T-helper 1 cell treated with Interleukin-12 subunit alpha and Interleukin-12 subunit beta and Interleukin-4 antibody, amounts not matched to agents 30 ng/mL and 1 ng/mL, for 36 hours (primary cell): Measurements from ENCODE around the gene SYTL2. TPM values are rescaled to one million over a fixed set of nuclear protein-coding genes. Genes with fewer than 3 reads are reported as not detected.

ENCODE experiments used
- intact Hi-C: fragments of 100-400 bp; cut with micrococcal nuclease; formaldehyde crosslinking; loops from one replicate; pipeline ENCODE4 v1.15.1; 2024
- total RNA-seq: library from RNA; stranded (reverse); gene quantifications from 2 replicates; pipeline ENCODE4 v1.2.3, GENCODE V29; 2022

SYTL2 gene
- total RNA-seq, 1 donor from 2014 or later: 96.5 TPM

DNA sequence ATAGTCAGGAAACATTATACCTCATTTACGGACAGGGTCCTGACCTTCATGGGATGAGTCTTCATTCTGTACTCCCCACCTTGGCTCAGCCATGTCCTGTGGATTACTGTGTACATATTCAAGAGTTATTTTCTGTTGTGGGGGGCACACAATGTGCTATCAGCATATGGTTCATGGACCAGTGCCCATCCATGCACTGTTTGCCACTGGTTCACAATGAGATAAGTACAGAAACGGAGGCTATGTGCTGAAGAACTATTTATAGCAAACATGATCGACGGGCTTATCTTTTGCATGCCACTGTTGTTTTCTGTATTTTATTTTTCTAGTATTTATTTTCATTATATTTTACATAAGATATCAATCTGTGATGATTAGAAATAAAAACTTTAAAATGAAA lies 68.6 kb downstream of the SYTL2 start:
- intact Hi-C loops: no loop called here

DNA sequence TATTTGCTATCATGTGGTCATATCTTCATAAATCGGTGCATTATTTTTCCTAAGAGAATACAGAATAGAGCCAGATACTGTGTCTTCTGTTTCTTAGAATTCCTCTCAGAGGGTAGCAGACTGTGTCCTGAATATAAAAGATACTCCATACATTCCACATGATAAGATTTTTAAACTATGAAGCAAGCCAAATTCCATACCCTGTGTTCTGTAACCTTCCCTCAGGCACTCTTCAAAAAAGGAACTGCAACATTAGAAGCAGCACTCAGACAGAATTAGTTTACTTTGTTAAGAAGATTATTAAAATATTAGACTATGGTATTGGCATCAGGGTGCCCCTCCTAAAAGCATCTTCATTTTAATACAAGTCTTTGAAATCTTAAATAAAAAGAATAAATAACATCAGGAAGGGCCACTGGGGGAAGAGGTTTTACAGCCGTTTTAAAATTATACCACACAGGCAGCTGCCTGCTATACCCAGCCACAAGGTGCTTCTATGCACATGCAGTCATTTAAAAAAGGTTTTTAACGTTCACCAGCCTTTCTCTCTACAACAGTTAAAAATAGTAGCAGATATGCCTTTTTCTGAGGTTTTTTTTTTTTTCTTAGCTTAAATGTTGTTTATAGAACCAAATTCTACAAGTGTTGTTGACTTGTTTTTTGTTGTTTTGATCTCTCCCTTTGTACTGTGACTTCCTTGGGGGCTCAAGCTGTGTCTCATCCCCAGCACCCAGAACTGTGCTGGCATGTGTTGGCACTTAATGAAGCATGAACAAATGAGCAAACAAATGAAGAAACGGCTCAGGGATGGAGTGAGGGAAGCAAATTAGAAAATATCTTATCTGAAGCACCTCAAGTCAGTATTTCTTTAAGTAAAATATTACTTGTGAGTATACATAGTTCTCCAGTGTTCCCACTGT lies 70.2 kb downstream of the SYTL2 start:
- intact Hi-C loops: no loop called here

DNA sequence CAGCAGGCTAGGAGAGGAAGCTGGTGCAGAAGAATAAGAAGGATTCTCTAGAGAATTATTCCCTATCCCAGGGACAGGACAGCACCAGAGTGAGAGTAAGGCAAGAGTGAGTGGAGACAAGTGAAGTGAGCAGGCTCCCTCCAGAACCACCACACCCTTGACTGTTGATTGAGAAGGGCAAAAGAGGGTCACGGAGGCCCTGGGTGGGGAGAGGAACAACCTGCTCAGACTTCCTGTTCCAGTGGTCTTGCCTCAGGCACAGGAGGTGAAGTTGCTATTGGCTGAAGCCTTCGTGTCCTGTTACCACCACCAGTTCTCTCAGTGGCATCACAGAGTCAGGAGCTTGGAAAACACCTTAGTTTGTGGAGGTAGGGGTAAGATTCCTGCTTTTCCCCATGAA lies 73.2 kb downstream of the SYTL2 start:
- intact Hi-C loops: no loop called here

DNA sequence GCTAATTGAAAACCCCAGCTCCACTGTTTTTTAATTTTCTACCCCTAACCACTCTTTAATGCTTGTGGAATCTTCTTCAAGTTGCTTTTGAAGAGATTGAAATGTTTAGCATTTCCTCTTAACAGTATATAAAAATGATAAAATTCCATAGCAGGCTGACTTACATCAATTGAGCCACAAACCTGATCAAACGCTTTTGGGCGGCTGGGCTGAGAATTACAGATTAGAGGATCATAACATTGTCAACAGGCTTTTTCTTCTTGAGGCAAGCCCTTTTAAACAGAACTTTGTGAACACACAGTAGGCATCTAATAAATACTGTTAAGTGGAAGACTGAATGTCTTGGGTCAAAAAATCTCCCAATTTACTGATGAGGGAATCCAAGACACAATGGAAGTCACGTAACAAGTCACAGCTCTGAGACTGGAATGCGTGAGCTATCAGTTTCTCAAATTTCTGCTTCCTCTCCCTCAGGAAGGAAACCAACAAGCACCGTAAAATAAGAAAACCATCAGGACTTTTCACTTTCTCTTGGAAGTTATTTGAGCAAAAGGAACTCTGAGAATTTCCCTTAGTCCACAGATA lies 75.0 kb downstream of the SYTL2 start:
- intact Hi-C loops: no loop called here

DNA sequence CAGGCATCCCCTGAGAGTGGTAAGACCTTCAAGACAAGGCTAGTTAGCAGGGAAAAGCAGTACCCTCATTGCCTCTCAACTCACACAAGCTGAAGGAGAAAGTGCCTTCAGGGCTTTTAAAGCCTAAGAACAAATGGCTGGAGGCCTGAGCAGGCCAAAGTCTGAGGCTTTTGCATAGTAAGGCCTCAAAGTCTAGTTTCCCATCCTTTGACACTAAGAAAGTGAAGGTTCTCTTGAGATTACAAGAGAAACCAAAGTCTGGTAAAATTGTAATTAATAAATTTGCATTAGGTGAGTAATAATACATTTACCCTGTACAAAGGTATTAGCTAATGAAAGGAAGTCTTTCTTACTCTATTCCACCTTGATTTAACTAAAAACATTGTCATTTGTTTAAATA lies 78.0 kb downstream of the SYTL2 start:
- intact Hi-C loops: no loop called here

DNA sequence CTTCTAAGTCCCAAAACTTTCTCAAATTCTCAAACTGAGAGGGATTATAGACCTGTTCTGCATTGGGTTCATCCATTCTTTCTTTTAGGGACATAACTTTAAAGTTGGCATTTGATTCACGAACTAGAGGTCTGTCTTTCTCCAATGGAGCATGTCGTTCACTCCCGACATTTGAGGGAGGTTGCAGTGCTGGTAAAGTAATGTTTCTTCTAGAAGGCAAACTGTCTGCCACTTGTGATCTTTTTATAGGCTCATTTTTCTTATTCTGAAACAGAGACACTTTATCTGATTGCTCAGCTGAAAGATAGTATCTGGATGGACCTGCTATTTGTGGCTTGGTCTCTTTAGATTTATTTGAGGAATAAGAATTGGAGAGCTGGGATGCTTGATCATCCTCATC lies 84.6 kb downstream of the SYTL2 start:
- intact Hi-C loops: no loop called here

DNA sequence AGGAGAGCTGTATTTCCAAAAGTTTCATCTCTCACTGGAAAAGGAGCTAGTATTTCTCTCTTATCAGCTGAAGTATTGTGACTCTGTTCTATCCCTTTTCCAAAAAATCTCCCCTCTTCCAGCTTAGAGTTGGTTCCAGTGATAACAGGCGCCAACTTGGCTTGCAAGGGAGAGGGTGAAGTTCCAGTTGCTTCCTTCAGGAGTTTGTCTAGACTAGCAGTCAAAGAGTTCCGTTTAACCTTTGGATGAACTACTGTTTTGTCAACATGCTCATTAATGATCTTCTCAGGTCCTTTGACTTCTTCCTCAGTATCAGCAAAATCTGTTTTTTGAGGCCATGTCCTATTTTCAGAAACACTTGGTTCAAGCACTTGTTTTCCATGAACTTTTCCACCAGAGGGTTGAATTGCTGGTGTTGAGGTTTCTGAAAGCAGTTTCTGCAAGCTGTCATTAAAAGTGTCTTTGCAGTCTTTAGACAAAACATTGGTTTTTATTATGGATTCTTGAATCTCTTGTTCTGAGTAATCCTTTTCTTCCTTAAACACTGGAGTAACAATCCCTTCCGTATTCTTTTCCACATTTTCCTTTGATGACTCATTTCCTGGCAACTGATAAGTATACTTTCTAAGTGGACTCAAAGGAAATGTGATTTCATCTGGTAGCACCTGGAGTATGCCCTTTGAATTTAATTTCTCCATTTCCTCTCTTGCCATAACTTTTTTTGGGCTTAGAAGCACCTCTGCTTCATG lies 85.3 kb downstream of the SYTL2 start:
- intact Hi-C loops: no loop called here

DNA sequence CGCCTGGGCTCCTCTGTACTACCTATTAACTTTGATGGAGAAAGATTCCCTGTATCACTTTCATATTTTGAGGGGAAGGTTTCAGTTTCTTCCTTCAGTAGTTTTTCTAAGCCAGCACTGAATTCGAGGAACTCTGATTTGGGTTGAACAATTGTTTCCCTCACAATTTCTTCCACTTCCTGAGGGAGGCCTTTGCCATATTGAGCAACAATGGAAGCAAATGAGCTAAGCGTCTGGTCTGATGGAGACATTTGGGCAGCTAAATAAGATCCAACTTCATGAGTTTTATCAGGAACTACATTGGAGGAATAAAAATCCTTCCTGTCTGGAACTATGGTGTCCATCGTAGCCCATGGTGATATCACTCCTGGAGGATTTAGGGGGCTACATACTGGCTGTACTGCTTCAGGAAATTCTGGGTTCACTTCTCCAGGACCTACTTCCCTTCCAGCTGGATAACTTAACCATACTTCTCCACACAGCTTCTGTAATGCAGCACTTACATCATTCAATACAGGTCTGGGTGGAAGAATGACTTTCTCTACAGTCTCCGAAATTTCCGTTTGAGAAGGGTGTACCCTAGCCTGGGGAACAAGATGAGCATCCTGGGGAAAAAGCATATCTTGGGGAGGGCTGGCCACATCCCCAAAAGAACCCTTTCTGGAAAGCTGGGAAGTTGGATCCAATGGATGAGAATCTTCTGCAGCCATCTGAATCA lies 86.0 kb downstream of the SYTL2 start:
- intact Hi-C loops: no loop called here

DNA sequence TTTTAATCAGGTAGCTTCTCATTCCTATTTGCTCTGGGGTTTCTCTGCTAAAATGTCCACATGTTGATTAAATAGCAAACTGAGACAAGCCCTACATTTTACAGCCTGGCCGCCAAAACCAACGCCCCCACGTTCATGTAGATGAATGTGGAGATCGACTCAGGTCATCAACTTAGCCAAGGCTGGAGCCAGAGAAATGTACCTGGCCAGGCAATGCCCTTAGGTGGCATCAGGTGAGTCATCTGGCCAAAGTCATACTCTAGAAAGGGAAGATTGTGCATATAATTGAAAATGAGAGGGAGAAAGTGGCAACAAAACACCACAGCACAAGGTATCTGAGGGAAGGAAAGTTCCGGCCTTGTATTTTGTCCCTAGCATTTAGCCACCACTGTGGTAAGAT lies 87.9 kb downstream of the SYTL2 start:
- intact Hi-C loops: no loop called here

DNA sequence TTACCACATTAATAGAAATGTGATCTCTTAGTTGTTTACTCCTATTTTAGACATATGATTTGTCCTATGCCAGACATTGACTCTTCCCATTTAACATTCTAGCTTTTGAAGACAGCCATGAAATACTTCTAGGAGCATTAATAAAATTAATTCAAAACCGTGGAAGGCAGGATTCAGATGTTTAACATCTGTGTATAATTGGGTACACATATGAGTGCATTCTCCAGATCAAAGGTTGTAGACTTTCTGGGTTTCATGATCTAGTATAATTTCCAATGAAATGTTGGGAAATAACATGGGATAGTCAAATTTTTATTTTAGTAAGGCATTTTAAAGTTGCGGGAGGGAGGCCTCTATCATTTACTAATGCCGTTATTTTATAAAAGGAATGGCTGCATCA lies 89.8 kb downstream of the SYTL2 start:
- intact Hi-C loops: no loop called here

DNA sequence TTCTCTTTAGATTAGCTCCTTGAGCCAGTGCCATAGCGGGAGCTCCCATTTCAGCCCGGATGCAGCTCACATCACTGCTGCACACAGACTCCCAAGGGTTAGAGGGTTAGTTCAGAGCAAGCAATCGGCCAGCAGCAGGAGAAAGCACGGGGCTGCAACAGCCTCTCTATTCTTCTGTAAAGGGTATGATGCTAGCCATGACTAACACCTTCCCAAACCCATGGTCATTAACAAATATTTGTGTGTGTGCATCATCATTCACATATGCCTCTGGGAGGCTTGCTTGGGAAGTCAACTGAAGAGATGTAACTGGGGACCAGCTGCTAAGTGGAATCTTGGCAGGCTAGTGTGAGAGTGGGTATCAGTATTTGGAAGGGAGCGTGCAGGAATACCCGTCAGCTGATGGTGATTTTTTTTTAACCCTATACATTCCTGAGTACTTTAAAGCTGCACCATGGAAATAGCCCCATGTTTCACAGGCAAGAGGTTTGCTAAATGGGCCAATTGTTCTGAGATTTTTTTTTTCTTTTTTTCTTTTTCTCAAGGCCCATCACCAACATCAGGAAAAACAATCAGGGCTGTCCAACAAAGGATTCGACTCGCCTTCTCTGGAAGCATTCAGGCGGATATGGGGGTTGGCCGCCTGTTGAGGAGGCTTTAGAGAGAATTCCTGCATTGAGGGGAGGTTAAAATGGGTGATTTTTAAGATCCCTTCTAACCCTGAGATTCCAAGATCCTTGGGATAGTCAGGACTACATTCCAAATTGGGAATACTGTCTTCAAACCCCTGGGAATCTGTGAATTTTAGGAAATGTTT lies 91.7 kb downstream of the SYTL2 start:
- intact Hi-C loops: no loop called here

DNA sequence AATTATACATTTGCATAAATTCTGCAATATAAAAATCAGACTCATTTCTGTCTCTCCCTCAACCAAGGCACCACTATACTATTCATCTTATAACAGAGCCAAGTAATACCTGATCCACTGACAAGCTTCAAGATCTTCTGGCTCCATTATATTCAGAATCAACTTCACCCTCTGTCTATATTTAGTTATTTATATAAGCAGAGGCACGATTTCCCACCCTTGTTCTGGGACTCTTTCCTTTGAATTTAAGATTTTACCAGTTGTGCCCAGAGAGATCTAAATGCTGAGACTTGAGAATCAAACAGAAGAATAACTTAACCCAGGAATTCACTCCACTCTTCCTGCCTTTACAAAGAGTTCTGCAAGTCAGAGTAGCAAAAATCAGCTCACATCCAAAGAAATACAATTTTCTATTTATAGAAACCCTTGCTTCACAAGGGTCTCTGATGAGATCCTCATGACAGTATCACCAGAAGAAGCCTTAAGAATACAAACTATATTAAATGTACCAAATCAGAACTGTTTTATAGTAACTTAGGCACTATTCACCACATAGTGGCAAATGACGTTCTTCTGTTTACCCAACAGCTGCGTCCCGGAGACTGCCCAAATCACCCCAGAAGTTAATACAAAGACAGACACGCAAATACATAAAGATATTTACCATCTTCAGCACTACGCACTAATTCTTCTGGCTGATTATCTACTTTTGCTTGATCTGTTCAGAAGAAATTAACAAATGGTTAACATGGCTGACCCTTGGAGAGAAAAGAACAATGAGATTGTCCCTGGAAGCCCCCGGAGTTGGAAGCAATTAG lies 92.6 kb downstream of the SYTL2 start:
- intact Hi-C loops: no loop called here

DNA sequence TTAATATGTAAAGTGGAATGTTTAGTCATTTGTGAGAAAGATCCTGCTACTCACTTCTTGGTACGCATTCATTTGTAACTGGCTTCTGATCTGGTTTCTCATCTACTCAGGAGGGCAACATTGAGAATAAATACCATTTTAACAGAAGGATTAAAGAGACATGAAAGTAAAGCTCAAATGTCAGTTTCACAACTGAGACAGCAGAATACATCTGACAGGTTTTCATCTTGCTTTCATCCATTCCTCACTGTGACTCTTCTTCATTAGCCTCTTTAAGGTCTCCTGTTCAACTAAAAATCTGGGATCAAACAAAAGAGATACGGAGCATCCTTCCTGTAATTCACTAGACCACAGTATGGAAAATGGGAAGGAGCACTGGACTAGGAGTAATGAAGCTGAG lies 93.5 kb downstream of the SYTL2 start:
- intact Hi-C loops: no loop called here

DNA sequence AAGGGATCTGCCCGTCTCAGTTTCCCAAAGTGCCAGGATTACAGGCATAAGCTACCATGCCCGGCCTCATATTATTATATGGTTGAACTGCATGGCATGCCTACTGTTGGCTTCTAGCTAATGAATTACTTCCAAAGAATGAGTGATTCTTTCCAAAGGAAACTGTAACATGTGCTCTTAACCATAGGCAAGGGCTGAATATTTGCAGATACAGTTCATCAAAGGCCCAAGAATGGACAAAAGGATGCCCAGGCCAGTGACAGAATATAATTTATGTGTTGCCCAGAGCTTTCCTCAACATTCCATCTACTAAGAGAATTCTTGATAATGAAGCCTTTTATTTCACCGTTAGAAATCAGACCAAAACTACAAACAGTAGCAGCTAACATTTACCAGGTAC lies 98.0 kb downstream of the SYTL2 start:
- intact Hi-C loops: no loop called here

DNA sequence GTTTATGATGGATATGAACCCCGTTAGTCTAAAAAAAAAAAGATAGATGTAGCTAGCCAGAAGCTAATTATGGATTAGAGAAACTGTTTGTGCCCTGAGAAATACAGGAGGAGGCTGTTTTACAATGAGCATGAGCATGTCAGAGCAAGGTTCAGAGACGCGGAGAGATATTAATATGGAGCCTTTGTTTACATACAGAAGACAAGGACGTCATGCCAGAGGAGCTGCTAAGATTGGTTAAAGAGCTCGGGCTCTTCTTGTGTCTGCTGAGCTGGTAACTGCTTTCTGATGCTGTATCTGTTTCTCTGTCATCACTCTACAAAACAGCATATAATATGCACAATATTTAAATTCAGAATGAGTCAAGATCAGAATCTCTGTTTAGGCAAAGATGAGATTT lies 100.0 kb downstream of the SYTL2 start:
- intact Hi-C loops: no loop called here

DNA sequence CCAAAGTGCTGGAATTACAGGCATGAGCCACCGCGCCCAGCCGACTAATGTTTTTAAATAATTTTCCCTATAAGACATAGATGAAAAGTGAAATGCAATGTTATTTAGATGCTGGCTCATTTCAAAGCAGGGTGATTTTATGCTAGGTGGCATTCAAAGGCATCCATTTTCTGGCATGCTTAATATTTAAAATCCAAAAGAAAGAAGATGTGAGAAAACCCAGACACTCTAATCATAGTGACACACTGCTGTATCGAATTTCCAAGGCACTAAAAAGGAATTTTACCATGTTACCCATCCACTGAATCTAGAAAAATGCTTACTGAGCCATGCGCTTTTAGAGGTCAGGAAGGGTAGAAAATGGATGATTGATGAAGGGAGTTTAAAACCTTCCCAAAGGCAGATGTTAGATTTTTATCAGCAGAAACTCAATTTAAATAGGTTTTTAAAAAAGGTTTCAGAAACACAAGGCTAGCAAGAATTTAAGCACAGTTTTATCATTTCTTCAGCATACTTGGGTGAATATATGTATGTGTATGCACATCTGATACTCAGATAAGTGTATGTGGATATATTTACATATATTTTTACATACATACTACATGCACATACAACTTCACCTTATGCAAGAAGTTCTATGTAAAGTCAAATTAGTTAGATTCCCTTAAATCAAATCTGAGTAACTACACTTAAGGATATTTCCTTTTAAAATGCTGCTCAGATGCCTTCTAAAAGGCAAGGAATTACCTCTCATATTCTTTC lies 100.8 kb downstream of the SYTL2 start:
- intact Hi-C loops: no loop called here

DNA sequence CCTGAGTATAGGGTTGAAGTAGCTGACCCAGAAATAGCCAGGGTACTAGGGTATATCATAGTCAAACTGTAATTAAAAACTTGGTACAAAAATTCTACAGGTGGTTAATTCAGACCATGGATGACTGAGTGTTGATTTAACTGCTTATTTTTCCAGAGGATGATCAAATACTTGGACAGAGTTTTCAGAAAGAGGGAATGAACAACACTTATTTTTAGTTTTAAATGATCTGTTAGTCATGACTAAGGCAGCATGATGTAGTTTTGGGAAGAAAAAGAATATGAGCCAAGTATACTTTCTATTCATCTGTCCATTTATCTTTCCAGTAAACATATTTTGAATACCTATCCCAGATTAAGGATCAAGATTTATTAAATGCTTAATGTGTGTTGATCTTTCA lies 105.1 kb downstream of the SYTL2 start:
- intact Hi-C loops: no loop called here

DNA sequence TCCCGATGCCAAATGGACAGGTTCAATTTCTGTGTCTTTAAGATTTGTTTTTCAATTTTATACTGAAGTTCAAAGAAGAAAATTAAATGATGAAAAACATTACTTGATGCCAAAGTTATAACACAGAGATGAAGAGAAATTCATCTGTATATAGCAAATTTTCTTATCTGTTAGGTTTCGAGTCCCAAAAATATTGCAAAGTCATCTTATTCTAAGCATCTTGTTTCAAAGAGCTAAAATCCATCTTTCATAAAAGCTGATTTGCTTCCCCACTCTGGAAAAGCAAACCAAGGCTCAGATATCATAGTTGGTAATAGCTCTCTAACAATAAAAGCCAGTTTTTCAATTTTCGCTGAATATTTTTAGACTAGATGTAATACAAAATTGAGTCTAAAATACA lies 106.0 kb downstream of the SYTL2 start:
- intact Hi-C loops: no loop called here
